ENCODE results near the gene ZNF552.

ZNF552 gene

GRCh38 chr19:57788114-57788692 is 26.5 kb downstream of the ZNF552 start:
- Histone ChIP-seq H3K79me2 (ENCODE audit: low read length) (peaks cover 82% of the 10 kb centered on the region), H3K4me1 (ENCODE audit: low read length) (no peaks in the 10 kb centered on the region), H4K20me1 (ENCODE audit: insufficient read depth, low read length) (peaks cover 44% of the 10 kb centered on the region), H3K27me3 (ENCODE audit: low read depth, low read length) (no peaks in the 10 kb centered on the region), H3K4me2 (ENCODE audit: low read length) (no peak overlapping the region), H3K9me3 (ENCODE audit: insufficient read depth, low read length) (no peaks in the 10 kb centered on the region), H3K4me3 (ENCODE audit: low read length) (no peak overlapping the region), H2AFZ (ENCODE audit: low read depth, low read length) (no peak overlapping the region), H3K9ac (ENCODE audit: low read length) (no peak overlapping the region), H3K36me3 (replicated peaks; ENCODE audit: low read depth, low read length) (peaks cover 47% of the 10 kb centered on the region), H3K27ac (ENCODE audit: low read length) (no peak overlapping the region)
- TF ChIP-seq EZH2phosphoT487 (IDR thresholded peaks at IDR 0.05; ENCODE audit: low read depth) (no peak), CTCF (IDR thresholded peaks at IDR 0.05; ENCODE audit: low read depth, low read length) (no peak)

- H2AFZ ChIP-seq (ENCODE audit: low read depth, low read length) = no peak overlapping the region
- peaks cover 46% of the 10 kb centered on the region for H3K36me3 ChIP-seq (replicated peaks; ENCODE audit: low read depth, low read length)
- no peak overlapping the region for H3K4me3 ChIP-seq (ENCODE audit: low read length)
- no peaks in the 10 kb centered on the region for H3K4me1 ChIP-seq (ENCODE audit: low read length)
- no peak for TF ChIP-seq CTCF (IDR thresholded peaks at IDR 0.05; ENCODE audit: low read depth, low read length)
- TF ChIP-seq EZH2phosphoT487 (IDR thresholded peaks at IDR 0.05; ENCODE audit: low read depth) = no peak
- no peak overlapping the region for H3K9ac ChIP-seq (ENCODE audit: low read length)
- no peak overlapping the region for H3K27ac ChIP-seq (ENCODE audit: low read length)
- H3K4me2 ChIP-seq (ENCODE audit: low read length) = no peak overlapping the region
- H4K20me1 ChIP-seq (ENCODE audit: insufficient read depth, low read length) = peaks cover 45% of the 10 kb centered on the region
- no peaks in the 10 kb centered on the region for H3K27me3 ChIP-seq (ENCODE audit: low read depth, low read length)
- peaks cover 88% of the 10 kb centered on the region for H3K79me2 ChIP-seq (ENCODE audit: low read length)
- H3K9me3 ChIP-seq (ENCODE audit: insufficient read depth, low read length) = no peaks in the 10 kb centered on the region
Measured at GRCh38 chr19:57786906-57787305, 27.8 kb downstream of the ZNF552 start.

GRCh38 chr19:57786286-57786685 is 28.4 kb downstream of the ZNF552 start:
- peaks cover 90% of the 10 kb centered on the region for H3K79me2 ChIP-seq (ENCODE audit: low read length)
- H3K4me3 ChIP-seq (ENCODE audit: low read length) = no peak overlapping the region
- H3K36me3 ChIP-seq (replicated peaks; ENCODE audit: low read depth, low read length) = peaks cover 47% of the 10 kb centered on the region
- no peaks in the 10 kb centered on the region for H3K4me1 ChIP-seq (ENCODE audit: low read length)
- H3K27ac ChIP-seq (ENCODE audit: low read length) = no peak overlapping the region
- H3K27me3 ChIP-seq (ENCODE audit: low read depth, low read length) = no peaks in the 10 kb centered on the region
- TF ChIP-seq CTCF (IDR thresholded peaks at IDR 0.05; ENCODE audit: low read depth, low read length) (no peak), EZH2phosphoT487 (IDR thresholded peaks at IDR 0.05; ENCODE audit: low read depth) (no peak)
- H3K9ac ChIP-seq (ENCODE audit: low read length) = no peak overlapping the region
- peaks cover 52% of the 10 kb centered on the region for H4K20me1 ChIP-seq (ENCODE audit: insufficient read depth, low read length)
- no peaks in the 10 kb centered on the region for H3K9me3 ChIP-seq (ENCODE audit: insufficient read depth, low read length)
- no peak overlapping the region for H3K4me2 ChIP-seq (ENCODE audit: low read length)
- no peak overlapping the region for H2AFZ ChIP-seq (ENCODE audit: low read depth, low read length)

- H3K27me3 ChIP-seq (ENCODE audit: low read depth, low read length) = no peaks in the 10 kb centered on the region
- no peak overlapping the region for H3K27ac ChIP-seq (ENCODE audit: low read length)
- H3K4me2 ChIP-seq (ENCODE audit: low read length) = no peak overlapping the region
- TF ChIP-seq CTCF (IDR thresholded peaks at IDR 0.05; ENCODE audit: low read depth, low read length) (no peak), EZH2phosphoT487 (IDR thresholded peaks at IDR 0.05; ENCODE audit: low read depth) (no peak)
- peaks cover 78% of the 10 kb centered on the region for H4K20me1 ChIP-seq (ENCODE audit: insufficient read depth, low read length)
- H3K9me3 ChIP-seq (ENCODE audit: insufficient read depth, low read length) = no peaks in the 10 kb centered on the region
- no peak overlapping the region for H3K9ac ChIP-seq (ENCODE audit: low read length)
- peaks cover 100% of the 10 kb centered on the region for H3K79me2 ChIP-seq (ENCODE audit: low read length)
- H2AFZ ChIP-seq (ENCODE audit: low read depth, low read length) = no peak overlapping the region
- H3K4me1 ChIP-seq (ENCODE audit: low read length) = peaks cover 20% of the 10 kb centered on the region
- H3K4me3 ChIP-seq (ENCODE audit: low read length) = no peak overlapping the region
- H3K36me3 ChIP-seq (replicated peaks; ENCODE audit: low read depth, low read length) = peaks cover 72% of the 10 kb centered on the region
Measured at GRCh38 chr19:57779220-57779845, 35.4 kb downstream of the ZNF552 start.
